A549 (cell line): Measurements from ENCODE around the gene MOCS1.

Experiments
- BHLHE40 ChIP-seq: IDR thresholded peaks from 2 replicates; pipeline ENCODE4 v1.6.1; 2012; ENCODE audit warnings: low read depth, low read length, inconsistent platforms
- CHD2 ChIP-seq: fragments of 150-350 bp; IDR thresholded peaks from 2 replicates; pipeline ENCODE4 v1.6.1; 2014; ENCODE audit warnings: low read length; ENCODE audit not compliant: partially characterized antibody
- EHF ChIP-seq: fragments of 250-450 bp; sonication (Bioruptor Pico); IDR thresholded peaks from 2 replicates; pipeline ENCODE4 v1.5.0; 2020; ENCODE audit warnings: mild to moderate bottlenecking
- EP300 ChIP-seq, 2 experiments: fragments of >200 bp; sonication (Bioruptor Twin); formaldehyde crosslinking; IDR thresholded peaks; 2 replicates in 1 of 2; 3 replicates in 1 of 2; pipeline ENCODE4 v1.6.1; 2016 to 2017
- JUN ChIP-seq, 2 experiments: fragments of >200 bp; sonication (Bioruptor Twin); formaldehyde crosslinking; IDR thresholded peaks; 2 replicates in 1 of 2; 3 replicates in 1 of 2; pipeline ENCODE4 v1.6.1; 2016 to 2017
- KDM1A ChIP-seq: fragments of 200-600 bp; sonication (generic); IDR thresholded peaks from 2 replicates; pipeline ENCODE4 v1.6.1; 2016; ENCODE audit warnings: low read depth, mild to moderate bottlenecking
- MAX ChIP-seq: IDR thresholded peaks from 2 replicates; pipeline ENCODE4 v1.6.1; 2012
- POLR2A ChIP-seq: IDR thresholded peaks from 2 replicates; pipeline ENCODE4 v1.6.1; 2012; ENCODE audit warnings: mild to moderate bottlenecking, low read length
- ZC3H11A ChIP-seq: fragments of 450-650 bp; IDR thresholded peaks from 2 replicates; pipeline ENCODE4 v1.6.1; 2014; ENCODE audit warnings: antibody characterized with exemption, mild to moderate bottlenecking
- TF ChIP-seq, protein P1 (sequence below): fragments of >200 bp; sonication (Bioruptor Twin); formaldehyde crosslinking; IDR thresholded peaks from 3 replicates; pipeline ENCODE4 v1.5.1; 2016
- TF ChIP-seq, protein P2 (sequence below): fragments of 450-650 bp; IDR thresholded peaks from 2 replicates; pipeline ENCODE4 v1.6.1; 2014; ENCODE audit warnings: antibody characterized with exemption

DNA sequence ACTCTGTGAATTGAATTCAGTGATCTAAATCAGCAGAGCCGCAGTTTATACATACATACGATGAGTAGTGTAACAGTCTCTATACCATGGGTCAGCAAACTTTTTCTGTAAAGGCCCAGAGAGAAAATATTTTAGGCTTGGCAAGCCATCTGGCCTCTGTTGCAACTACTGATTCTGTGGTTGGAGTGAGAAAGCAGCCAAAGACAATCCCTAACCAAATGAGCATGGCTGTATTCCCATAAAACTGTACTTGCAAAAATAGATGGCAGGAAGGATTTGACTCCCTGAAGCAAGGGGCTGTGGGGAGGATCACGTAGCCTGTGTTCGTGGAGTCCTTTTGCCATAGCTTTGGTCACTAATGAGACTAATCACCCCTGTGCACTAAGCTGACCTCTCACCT, 17.9 kb upstream of the MOCS1 start:
- TF ChIP-seq CHD2 = no peak
- TF ChIP-seq MAX = no peak
- TF ChIP-seq, protein P1, sequence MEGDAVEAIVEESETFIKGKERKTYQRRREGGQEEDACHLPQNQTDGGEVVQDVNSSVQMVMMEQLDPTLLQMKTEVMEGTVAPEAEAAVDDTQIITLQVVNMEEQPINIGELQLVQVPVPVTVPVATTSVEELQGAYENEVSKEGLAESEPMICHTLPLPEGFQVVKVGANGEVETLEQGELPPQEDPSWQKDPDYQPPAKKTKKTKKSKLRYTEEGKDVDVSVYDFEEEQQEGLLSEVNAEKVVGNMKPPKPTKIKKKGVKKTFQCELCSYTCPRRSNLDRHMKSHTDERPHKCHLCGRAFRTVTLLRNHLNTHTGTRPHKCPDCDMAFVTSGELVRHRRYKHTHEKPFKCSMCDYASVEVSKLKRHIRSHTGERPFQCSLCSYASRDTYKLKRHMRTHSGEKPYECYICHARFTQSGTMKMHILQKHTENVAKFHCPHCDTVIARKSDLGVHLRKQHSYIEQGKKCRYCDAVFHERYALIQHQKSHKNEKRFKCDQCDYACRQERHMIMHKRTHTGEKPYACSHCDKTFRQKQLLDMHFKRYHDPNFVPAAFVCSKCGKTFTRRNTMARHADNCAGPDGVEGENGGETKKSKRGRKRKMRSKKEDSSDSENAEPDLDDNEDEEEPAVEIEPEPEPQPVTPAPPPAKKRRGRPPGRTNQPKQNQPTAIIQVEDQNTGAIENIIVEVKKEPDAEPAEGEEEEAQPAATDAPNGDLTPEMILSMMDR = no peak
- TF ChIP-seq POLR2A = no peak
- TF ChIP-seq JUN (IDR thresholded peaks at IDR 0.05) = no peak
- no peak for TF ChIP-seq EP300 (IDR thresholded peaks at IDR 0.05)
- no peak for TF ChIP-seq BHLHE40
- no peak for TF ChIP-seq EHF
- TF ChIP-seq KDM1A = no peak
- TF ChIP-seq ZC3H11A = no peak
- TF ChIP-seq, protein P2, sequence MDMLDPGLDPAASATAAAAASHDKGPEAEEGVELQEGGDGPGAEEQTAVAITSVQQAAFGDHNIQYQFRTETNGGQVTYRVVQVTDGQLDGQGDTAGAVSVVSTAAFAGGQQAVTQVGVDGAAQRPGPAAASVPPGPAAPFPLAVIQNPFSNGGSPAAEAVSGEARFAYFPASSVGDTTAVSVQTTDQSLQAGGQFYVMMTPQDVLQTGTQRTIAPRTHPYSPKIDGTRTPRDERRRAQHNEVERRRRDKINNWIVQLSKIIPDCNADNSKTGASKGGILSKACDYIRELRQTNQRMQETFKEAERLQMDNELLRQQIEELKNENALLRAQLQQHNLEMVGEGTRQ = no peak
